ENCODE results near the gene ACSM3.

ACSM3 gene

GRCh38 chr16:20839504-20839903 lies 75.7 kb downstream of the ACSM3 start:
- DNase-seq (ENCODE audit: low read depth in 1 of 2, low spot score in 1 of 2): no peak
- no peak overlapping the region for H3K27ac ChIP-seq (replicated peaks)
- no peaks in the 10 kb centered on the region for H3K27me3 ChIP-seq (ENCODE audit: insufficient read depth, poor library complexity, severe bottlenecking)
- TF ChIP-seq GABPA (IDR thresholded peaks at IDR 0.05; ENCODE audit: low read depth) (no peak), CTCF (IDR thresholded peaks at IDR 0.05; ENCODE audit: insufficient read depth, low read length) (no peak), SPI1 (IDR thresholded peaks at IDR 0.05; ENCODE audit: borderline replicate concordance, low read depth) (no peak), REST (IDR thresholded peaks at IDR 0.05; ENCODE audit: insufficient replicate concordance, low read depth) (no peak), POLR2AphosphoS5 (IDR thresholded peaks at IDR 0.05; ENCODE audit: low read depth) (no peak)
- no peak overlapping the region for H3K4me3 ChIP-seq (replicated peaks; ENCODE audit: insufficient read depth, low read length)

GRCh38 chr16:20844054-20844453 lies 80.2 kb downstream of the ACSM3 start:
- DNase-seq (ENCODE audit: low read depth in 1 of 2, low spot score in 1 of 2): no peak
- Histone ChIP-seq H3K4me3 (replicated peaks; ENCODE audit: insufficient read depth, low read length) (no peak overlapping the region), H3K27me3 (ENCODE audit: insufficient read depth, poor library complexity, severe bottlenecking) (no peaks in the 10 kb centered on the region), H3K27ac (replicated peaks) (no peak overlapping the region)
- TF ChIP-seq GABPA (IDR thresholded peaks at IDR 0.05; ENCODE audit: low read depth): no peak
- no peak for TF ChIP-seq REST (IDR thresholded peaks at IDR 0.05; ENCODE audit: insufficient replicate concordance, low read depth)

- DNase-seq (ENCODE audit: low read depth in 1 of 2, low spot score in 1 of 2): no peak
- no peaks in the 10 kb centered on the region for H3K27me3 ChIP-seq (ENCODE audit: insufficient read depth, poor library complexity, severe bottlenecking)
- no peak overlapping the region for H3K27ac ChIP-seq (replicated peaks)
- TF ChIP-seq POLR2AphosphoS5 (IDR thresholded peaks at IDR 0.05; ENCODE audit: low read depth) (no peak), GABPA (IDR thresholded peaks at IDR 0.05; ENCODE audit: low read depth) (no peak), CTCF (IDR thresholded peaks at IDR 0.05; ENCODE audit: insufficient read depth, low read length) (no peak), SPI1 (IDR thresholded peaks at IDR 0.05; ENCODE audit: borderline replicate concordance, low read depth) (no peak), REST (IDR thresholded peaks at IDR 0.05; ENCODE audit: insufficient replicate concordance, low read depth) (no peak)
- H3K4me3 ChIP-seq (replicated peaks; ENCODE audit: insufficient read depth, low read length): no peak overlapping the region
Observed at GRCh38 chr16:20844588-20844987, 80.8 kb downstream of the ACSM3 start.

- no peak overlapping the region for H3K27ac ChIP-seq (replicated peaks)
- DNase-seq (ENCODE audit: low read depth in 1 of 2, low spot score in 1 of 2): no peak
- H3K27me3 ChIP-seq (ENCODE audit: insufficient read depth, poor library complexity, severe bottlenecking): no peaks in the 10 kb centered on the region
- H3K4me3 ChIP-seq (replicated peaks; ENCODE audit: insufficient read depth, low read length): no peak overlapping the region
- TF ChIP-seq POLR2AphosphoS5 (IDR thresholded peaks at IDR 0.05; ENCODE audit: low read depth): no peak
- TF ChIP-seq SPI1 (IDR thresholded peaks at IDR 0.05; ENCODE audit: borderline replicate concordance, low read depth): no peak
Observed at GRCh38 chr16:20846030-20846429, 82.2 kb downstream of the ACSM3 start.

Data from HL-60 (cell line).